NCI-H1417 (cell line): ENCODE measurements around the gene MED13L.

Experiments used
- DNase-seq, 3 experiments: peaks; one replicate each; lab custom pipeline; 2025; lab: John Stamatoyannopoulos, UW

Gene MED13L

GRCh38 chr12:115943630-115944391 lies 333.7 kb downstream of the MED13L start:
- DNase-seq, result no peak

GRCh38 chr12:115943310-115943629 lies 334.2 kb downstream of the MED13L start:
- DNase-seq, result no peak

- DNase-seq, result no peak
Observed at GRCh38 chr12:115942346-115942745, 335.1 kb downstream of the MED13L start.

GRCh38 chr12:115941362-115941761 lies 336.1 kb downstream of the MED13L start:
- DNase-seq, result no peak

GRCh38 chr12:115938794-115939377 lies 338.6 kb downstream of the MED13L start:
- no peak for DNase-seq

- DNase-seq, result no peak
Observed at GRCh38 chr12:115936997-115937916, 340.2 kb downstream of the MED13L start.

- DNase-seq, result no peak
Observed at GRCh38 chr12:115934877-115935276, 342.6 kb downstream of the MED13L start.

GRCh38 chr12:115934046-115934445 lies 343.4 kb downstream of the MED13L start:
- DNase-seq, result no peak

GRCh38 chr12:115932066-115932465 lies 345.4 kb downstream of the MED13L start:
- no peak for DNase-seq

GRCh38 chr12:115930336-115930735 lies 347.2 kb downstream of the MED13L start:
- DNase-seq, result no peak

GRCh38 chr12:115926037-115926670 lies 351.3 kb downstream of the MED13L start:
- no peak for DNase-seq

GRCh38 chr12:115923851-115924250 lies 353.6 kb downstream of the MED13L start:
- DNase-seq, result no peak

GRCh38 chr12:115922952-115923564 lies 354.4 kb downstream of the MED13L start:
- DNase-seq, result peak in 1 of 3 experiments; percentile 18

GRCh38 chr12:115920395-115921183 lies 356.9 kb downstream of the MED13L start:
- DNase-seq, result no peak

GRCh38 chr12:115918763-115919162 lies 358.7 kb downstream of the MED13L start:
- no peak for DNase-seq

GRCh38 chr12:115916910-115917668 lies 360.4 kb downstream of the MED13L start:
- DNase-seq, result peak; percentile 74 to 89 (median 83)

GRCh38 chr12:115914122-115914521 lies 363.4 kb downstream of the MED13L start:
- DNase-seq, result no peak

- DNase-seq, result no peak
Observed at GRCh38 chr12:115912440-115912839, 365.1 kb downstream of the MED13L start.

GRCh38 chr12:115911360-115911759 lies 366.1 kb downstream of the MED13L start:
- DNase-seq, result no peak

GRCh38 chr12:115910057-115910456 lies 367.4 kb downstream of the MED13L start:
- DNase-seq, result peak in 1 of 3 experiments; percentile 66
